Stimulated activated naive CD8-positive, alpha-beta T cell treated with anti-CD3 and anti-CD28 coated beads, Interleukin-15, Interleukin-2, amounts not matched to agents 100 ng/mL and 50 ng/mL, for 24 hours (primary cell): ENCODE data around the gene TTC33.
"Not testable (repeated sequence)": the region's sequence is repeated elsewhere in the genome, so short reads cannot be mapped to it uniquely, and the experiment has no call there.

Source experiments
- H3K27ac Mint-ChIP-seq: one replicate; pipeline ENCODE4 v1.8.0; 2021; ENCODE audit warnings: mild to moderate bottlenecking, mixed read lengths
- H3K27me3 Mint-ChIP-seq: one replicate; pipeline ENCODE4 v1.8.0; 2021; ENCODE audit warnings: mixed read lengths
- H3K36me3 Mint-ChIP-seq: one replicate; pipeline ENCODE4 v1.8.0; 2021; ENCODE audit warnings: low read depth, mixed read lengths
- H3K4me1 Mint-ChIP-seq: one replicate; pipeline ENCODE4 v1.8.0; 2021; ENCODE audit warnings: low read depth, mixed read lengths
- H3K4me3 Mint-ChIP-seq: one replicate; pipeline ENCODE4 v1.8.0; 2021; ENCODE audit warnings: mild to moderate bottlenecking, mixed read lengths
- H3K9me3 Mint-ChIP-seq: one replicate; pipeline ENCODE4 v1.8.0; 2021; ENCODE audit warnings: mixed read lengths

TTC33 gene

DNA sequence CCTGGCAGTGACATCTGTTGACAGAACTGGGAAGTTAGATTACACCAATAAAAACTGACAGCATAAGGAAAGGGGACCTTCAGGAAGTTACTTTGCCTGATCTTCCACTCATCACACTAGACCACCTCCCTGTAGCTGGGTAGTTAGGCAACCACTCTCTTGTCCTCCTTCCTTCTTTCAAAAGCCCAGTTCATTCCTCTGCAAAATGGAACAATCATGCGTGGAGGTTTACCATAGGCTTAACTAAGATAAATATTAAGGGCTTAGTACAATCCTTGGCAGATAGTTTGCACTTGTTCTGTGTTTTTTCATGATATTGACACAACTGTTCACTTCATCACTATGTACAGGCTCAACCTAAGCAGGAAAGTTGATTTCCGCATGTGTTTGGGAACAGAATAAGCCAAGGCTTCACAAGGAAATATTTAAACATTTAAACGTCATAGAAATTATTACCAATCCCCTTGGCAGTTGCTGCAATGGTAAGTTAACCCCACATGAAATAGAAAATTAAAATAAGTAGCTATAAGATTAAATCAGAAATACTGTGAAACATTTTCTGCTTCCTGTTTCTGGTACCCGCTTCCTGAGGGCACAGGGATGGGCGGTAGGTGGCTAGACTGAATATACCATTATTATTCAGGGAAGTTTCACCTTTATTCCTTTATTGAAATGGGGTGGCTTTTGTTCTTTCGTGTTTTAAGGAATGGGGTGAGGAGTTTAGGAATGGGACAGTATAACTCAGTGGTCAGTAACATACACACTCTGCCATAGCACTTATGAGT, 86.0 kb downstream of the TTC33 start:
- H3K4me3 Mint-ChIP-seq = no peak overlapping the region
- H3K36me3 Mint-ChIP-seq = no peaks in the 10 kb centered on the region
- no peak overlapping the region for H3K27ac Mint-ChIP-seq
- H3K27me3 Mint-ChIP-seq = no peaks in the 10 kb centered on the region
- no peaks in the 10 kb centered on the region for H3K9me3 Mint-ChIP-seq
- peaks cover 57% of the 10 kb centered on the region for H3K4me1 Mint-ChIP-seq

DNA sequence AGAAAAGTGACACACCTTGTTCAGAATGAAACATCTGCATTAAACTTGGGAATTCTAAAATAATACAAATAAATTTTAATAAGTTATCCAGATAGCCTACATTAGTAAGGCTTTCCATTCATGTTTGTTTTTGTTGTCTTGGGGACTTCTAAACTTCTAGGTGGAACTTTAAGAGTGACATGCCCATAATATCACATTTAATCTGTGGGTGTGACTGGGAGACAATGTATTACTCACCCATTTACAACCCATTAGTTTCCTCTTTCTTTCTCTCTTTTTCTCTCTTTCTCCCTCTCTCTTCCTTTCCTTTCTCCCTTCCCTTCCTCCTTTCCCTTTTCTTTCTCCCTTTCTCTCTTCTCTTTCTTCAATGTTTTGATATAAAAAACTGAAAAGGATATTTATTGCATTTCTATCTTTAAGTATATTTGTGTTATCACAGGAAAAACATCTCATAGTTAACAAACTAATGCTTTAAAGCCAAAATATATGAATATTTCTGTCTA, 88.5 kb downstream of the TTC33 start:
- peaks cover 34% of the 10 kb centered on the region for H3K4me1 Mint-ChIP-seq
- no peaks in the 10 kb centered on the region for H3K27me3 Mint-ChIP-seq
- no peak overlapping the region for H3K4me3 Mint-ChIP-seq
- H3K9me3 Mint-ChIP-seq = no peaks in the 10 kb centered on the region
- H3K36me3 Mint-ChIP-seq = no peaks in the 10 kb centered on the region
- no peak overlapping the region for H3K27ac Mint-ChIP-seq

DNA sequence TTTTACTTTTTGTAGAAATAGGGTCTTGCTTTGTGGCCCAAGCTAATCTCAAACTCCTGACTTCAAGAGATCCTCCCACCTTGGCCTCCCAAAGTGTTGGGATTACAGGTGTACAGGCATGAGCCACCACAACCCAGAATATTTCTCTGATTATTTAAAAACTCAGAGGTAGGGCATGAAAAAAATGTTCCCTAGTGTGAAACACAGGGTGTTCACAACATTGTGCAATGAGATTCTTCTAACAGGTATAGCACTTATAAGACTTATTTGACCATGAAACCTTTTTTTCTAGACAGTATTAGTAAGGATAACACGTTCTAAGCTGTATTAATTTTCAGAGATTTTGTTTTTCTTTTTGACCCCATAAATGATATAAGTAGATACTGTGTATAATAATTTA, 89.1 kb downstream of the TTC33 start:
- Mint-ChIP-seq H3K4me3 (no peak overlapping the region), H3K27me3 (no peaks in the 10 kb centered on the region), H3K9me3 (no peaks in the 10 kb centered on the region), H3K27ac (no peak overlapping the region), H3K4me1 (peaks cover 33% of the 10 kb centered on the region), H3K36me3 (no peaks in the 10 kb centered on the region)

DNA sequence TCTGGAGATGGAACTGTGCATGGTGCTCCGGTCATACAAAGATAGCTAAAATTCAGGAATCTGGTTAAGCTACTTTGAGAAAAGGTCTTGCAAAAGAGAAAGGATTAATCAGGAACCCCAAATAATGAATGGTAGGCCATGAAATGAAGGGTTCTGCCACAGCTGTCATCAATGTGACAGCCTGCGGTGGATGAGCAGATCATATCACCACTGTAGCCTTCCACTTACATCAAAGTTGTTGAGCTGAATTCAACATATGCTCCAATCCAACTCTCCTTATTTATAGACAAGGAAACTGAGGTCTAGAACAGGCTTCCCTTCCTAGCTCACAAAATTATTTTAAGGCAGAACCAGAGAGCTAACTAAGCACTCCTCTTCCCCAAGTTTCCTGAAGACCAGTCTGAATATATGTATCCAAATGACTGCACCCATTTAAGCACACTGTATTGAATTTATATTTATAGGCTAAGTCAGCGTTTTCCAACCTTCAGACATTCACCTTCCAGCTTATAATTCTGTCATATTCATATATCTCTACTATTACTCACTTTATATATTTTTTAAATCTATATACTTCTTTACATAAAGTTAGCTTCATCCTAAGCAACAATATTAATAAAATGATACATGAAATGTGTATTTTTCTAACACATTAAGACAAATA, 90.0 kb downstream of the TTC33 start:
- Mint-ChIP-seq H3K4me3 (no peak overlapping the region), H3K27ac (no peak overlapping the region), H3K9me3 (no peaks in the 10 kb centered on the region), H3K27me3 (no peaks in the 10 kb centered on the region), H3K36me3 (no peaks in the 10 kb centered on the region), H3K4me1 (peaks cover 27% of the 10 kb centered on the region)

DNA sequence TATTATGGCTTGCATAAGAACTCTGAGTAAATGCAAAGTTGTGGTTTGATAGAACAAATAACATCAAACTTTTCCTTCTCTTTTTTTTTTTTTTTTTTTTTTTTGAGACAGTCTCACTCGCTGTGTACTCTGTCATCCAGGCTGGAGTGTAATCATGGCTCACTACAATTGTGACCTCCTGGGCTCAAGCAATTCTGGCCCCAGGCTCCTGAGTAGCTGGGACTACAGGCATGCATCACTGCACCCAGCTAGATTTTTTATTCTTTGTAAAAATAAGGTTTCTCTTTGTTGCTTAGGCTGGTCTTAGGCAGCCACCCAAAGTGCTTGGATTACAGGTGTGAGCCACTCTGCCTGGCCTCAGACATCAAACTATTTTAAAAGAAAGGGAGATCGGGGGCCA, 95.0 kb downstream of the TTC33 start:
- Mint-ChIP-seq H3K36me3 (no peaks in the 10 kb centered on the region), H3K27ac (no peak overlapping the region), H3K4me1 (peaks cover 6% of the 10 kb centered on the region), H3K27me3 (no peaks in the 10 kb centered on the region), H3K4me3 (no peak overlapping the region), H3K9me3 (peaks cover 4% of the 10 kb centered on the region)

DNA sequence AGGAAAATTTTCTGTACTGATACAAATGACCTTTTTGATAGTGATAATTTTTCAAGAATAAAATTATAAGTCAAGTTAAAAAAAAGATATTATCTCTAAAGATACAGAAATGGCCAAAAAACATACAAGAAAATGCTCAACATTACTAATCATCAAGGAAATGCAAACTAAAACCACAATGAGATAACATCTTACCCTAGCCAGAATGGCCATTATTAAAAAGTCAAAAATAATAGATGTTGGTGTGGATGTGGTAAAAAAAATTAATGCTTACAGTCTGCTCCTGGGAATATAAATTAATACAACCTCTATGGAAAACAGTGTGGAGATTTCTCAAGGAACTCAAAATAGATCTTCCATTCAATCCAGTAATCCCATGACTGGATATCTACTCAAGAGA, 99.0 kb downstream of the TTC33 start:
- no peak overlapping the region for H3K4me3 Mint-ChIP-seq
- peaks cover 46% of the 10 kb centered on the region for H3K4me1 Mint-ChIP-seq
- H3K27me3 Mint-ChIP-seq = no peaks in the 10 kb centered on the region
- H3K36me3 Mint-ChIP-seq = no peaks in the 10 kb centered on the region
- H3K27ac Mint-ChIP-seq = no peak overlapping the region
- peaks cover 4% of the 10 kb centered on the region for H3K9me3 Mint-ChIP-seq

DNA sequence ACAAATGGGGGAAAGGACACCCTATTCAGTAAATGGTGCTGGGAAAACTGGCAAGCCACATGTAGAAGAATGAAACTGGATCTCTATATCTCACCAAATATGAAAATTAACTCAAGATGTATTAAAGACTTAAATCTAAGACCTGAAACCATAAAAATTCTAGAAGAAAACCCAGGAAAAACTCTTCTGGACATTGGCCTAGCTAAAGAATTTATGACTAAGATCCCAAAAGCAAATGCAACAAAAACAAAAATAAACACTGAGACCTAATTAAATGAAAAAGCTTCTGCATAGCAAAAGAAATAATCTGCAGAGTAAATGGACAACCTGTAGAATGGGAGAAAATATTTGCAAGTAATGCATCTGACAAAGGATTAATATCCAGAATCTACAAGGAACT, 99.7 kb downstream of the TTC33 start:
- H3K27ac Mint-ChIP-seq, H3K36me3 Mint-ChIP-seq: not testable (repeated sequence)

DNA sequence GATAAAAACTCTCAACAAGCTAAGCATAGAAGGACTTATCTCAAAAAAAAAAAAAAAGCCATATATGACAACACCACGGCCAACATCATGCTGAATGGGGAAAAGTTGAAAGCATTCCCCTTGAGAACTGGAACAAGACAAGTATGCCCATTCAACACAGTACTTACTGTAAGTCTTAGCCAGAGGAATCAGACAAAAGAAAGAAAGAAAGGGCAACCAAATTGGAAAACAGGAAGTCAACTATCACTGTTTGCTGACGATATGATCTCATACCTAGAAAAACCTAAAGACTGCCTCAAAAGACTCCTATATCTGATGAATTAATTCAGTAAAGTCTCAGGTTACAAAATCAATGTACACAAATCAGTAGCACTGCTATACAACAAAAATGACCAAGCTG, 100.6 kb downstream of the TTC33 start:
- H3K4me3 Mint-ChIP-seq = peak overlapping the region; percentile 68
- peaks cover 4% of the 10 kb centered on the region for H3K9me3 Mint-ChIP-seq
- H3K27me3 Mint-ChIP-seq = no peaks in the 10 kb centered on the region
- H3K27ac Mint-ChIP-seq = peak overlapping the region; percentile 68
- H3K36me3 Mint-ChIP-seq = no peaks in the 10 kb centered on the region
- peaks cover 50% of the 10 kb centered on the region for H3K4me1 Mint-ChIP-seq

More for the DNA sequence above, 99.7 kb downstream of the TTC33 start:
- H3K4me1 Mint-ChIP-seq = peaks cover 46% of the 10 kb centered on the region
- H3K9me3 Mint-ChIP-seq, H3K27me3 Mint-ChIP-seq, H3K4me3 Mint-ChIP-seq: not testable (repeated sequence)

DNA sequence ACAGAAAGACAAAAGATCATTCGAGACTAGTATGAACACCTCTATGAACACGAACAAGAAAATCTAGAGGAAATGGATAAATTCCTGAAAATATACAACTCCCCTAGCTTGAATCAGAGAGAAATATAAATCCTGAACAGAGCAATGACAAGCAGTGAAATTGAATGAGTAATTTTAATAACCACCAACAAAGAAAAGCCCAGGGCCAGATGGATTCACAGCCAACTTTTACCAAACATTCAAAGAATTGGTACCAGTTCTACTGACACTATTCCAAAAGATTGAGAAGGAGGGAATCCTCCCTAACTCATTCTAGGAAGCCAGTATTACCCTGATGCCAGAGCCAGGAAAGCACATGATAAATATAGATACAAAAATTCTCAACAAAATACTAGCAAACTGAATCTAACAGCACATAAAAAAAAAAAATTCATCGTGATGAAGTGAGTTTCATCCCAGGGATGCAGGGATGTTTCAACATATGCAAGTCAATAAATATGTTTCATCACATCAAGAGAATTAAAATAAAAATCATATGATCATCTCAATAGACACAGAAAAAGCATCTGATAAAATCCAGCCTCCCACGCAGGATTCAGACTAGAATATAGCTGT, 101.3 kb downstream of the TTC33 start:
- Mint-ChIP-seq H3K4me3 (peak overlapping the region; percentile 77), H3K27ac (peak overlapping the region; percentile 82), H3K4me1 (peaks cover 56% of the 10 kb centered on the region), H3K36me3 (no peaks in the 10 kb centered on the region), H3K9me3 (peaks cover 4% of the 10 kb centered on the region), H3K27me3 (no peaks in the 10 kb centered on the region)

DNA sequence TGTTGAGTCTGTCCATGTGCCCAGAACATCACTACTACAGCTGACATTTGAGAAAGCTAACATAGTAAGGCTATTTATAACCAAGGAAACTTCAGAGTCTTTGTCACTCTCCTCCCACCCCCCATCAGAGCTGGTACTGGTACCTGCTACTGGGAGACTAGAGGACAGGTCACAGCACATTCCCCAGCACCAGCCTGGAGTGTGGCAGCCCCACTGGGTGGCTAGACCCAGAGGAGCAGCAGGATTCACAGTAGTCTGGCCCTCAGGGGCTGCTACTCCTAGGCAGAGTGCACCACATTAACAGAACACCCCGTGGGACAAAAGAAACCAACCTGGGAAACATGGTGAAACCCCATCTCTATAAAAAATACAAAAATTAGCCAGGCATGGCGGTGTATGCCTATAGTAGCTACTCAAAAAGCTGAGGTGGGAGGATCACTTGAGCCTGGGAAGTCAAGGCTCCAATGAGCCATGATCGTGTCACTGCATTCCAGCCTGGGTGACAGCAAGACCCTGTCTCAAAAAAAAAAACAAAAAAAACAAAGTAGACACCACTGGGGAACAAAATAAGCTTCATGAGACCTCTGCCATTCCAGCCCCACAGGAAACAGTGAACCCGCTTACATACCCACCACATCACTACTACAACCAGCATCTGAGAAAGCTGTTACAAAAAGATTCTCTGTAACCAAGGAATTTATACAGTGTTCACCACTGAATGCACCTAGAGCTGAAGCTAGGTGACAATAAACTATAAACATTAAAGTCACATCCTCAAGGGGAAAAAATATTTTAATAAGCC, 102.3 kb downstream of the TTC33 start:
- Mint-ChIP-seq H3K9me3 (peaks cover 4% of the 10 kb centered on the region), H3K27ac (peak overlapping the region; percentile 82), H3K27me3 (no peaks in the 10 kb centered on the region), H3K36me3 (no peaks in the 10 kb centered on the region), H3K4me3 (peak overlapping the region; percentile 77), H3K4me1 (peaks cover 62% of the 10 kb centered on the region)

DNA sequence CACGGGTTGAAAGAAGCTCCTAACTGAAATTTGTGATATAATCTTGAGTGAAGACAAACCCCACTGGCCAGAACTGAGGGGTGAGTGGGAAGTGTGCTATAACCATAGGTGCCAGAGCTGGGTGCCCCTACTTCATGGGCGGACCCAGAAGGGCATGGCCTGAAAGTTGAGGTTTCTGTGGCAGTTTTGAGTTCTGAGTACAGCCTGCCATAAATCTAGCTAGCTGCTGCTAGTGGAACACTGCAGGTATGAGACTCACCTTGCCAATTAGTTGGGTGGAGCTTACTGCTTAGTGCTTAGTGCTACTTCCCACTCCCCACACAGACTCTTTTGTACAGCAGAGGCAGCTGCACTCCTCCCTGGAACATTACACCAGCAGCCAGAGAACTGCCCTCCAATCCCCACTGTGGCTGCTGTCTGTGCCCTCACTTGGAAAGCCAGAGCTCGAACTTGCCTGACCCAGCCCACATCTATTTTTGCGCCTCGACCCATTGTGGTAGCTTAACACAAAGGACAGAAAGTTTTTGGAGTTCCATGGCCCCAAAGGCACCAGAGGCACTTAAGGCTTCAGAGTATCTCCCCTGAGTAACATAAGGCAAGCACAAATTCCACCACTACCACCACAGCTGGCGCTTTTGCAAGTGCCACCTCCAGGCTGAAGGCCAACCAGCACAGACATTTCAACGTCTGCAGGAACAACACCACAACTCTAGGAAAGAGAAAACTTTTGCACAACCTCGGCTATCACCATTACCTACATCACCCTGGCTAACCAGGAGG, 103.1 kb downstream of the TTC33 start:
- Mint-ChIP-seq H3K36me3 (no peaks in the 10 kb centered on the region), H3K4me1 (peaks cover 65% of the 10 kb centered on the region), H3K4me3 (peak overlapping the region; percentile 77), H3K27me3 (no peaks in the 10 kb centered on the region), H3K9me3 (peaks cover 1% of the 10 kb centered on the region), H3K27ac (peak overlapping the region; percentile 82)

DNA sequence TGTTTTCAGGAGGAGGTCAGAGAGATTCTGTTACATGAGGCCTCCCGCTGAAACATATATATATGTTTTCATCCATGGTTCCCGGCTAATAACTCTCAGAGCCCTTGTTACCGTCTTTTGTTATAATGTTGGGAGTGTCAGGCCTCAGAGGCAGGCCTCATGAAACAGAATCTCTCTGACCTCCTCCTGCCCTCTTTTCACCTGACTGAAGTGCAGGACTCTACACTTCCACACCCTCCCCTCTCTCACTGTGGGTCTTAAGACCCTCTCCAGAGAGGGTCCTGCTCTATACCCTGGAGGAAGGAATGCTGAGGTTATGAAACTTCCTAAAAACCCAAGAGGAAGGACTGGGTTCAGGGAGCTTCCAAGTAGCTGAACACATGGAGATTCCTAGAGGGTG, 104.6 kb downstream of the TTC33 start:
- no peak overlapping the region for H3K27ac Mint-ChIP-seq
- H3K4me3 Mint-ChIP-seq = no peak overlapping the region
- no peaks in the 10 kb centered on the region for H3K9me3 Mint-ChIP-seq
- H3K36me3 Mint-ChIP-seq = no peaks in the 10 kb centered on the region
- no peaks in the 10 kb centered on the region for H3K27me3 Mint-ChIP-seq
- H3K4me1 Mint-ChIP-seq = peaks cover 64% of the 10 kb centered on the region

DNA sequence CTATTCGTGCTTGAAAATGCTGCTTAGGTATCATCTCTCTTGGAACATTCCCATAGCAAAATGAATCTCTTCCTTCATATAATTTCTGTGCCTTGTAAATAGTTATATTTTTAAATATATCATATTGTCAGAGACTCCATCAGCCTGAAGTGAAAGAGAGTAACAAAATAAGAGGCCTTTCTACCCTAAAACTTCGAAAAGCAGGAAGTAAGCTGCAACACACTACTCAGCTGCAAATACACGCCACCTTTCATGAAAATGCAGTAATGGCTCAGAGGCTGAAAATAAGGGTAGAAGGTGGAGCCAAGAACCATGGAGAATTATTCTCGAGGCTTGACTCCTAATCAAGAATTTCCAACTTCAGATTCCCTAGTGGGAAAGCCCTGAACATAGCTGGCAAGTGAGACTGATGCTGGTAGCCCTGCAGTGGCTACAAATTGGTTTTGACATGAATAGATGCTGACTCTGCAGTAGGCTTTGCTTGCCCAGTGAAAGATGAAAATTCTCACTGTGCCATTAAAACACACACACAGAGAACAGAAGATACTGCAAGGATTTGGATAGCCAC, 106.2 kb downstream of the TTC33 start:
- Mint-ChIP-seq H3K36me3 (no peaks in the 10 kb centered on the region), H3K27me3 (no peaks in the 10 kb centered on the region), H3K4me1 (peaks cover 47% of the 10 kb centered on the region), H3K27ac (peak overlapping the region; percentile 38), H3K4me3 (no peak overlapping the region), H3K9me3 (no peaks in the 10 kb centered on the region)

DNA sequence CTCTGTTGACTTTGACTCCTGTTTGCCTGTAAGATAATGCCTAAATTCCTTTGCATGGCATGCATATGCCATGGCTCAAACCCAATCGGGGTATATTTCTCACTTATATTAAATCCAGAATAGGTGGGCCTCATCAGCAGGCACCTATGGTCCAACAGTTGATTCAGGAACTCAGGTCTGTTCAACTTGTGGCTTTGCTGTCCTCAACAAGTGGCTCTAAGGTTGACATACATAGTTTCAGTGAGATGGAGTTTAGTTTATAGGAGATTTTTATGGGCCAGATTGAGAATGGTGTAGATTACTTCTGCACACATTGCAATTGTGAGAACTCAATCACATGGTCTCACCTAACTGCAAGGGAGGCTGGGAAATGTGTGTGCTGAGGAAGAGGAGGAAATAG, 107.6 kb downstream of the TTC33 start:
- Mint-ChIP-seq H3K4me1 (peaks cover 33% of the 10 kb centered on the region), H3K36me3 (no peaks in the 10 kb centered on the region), H3K27ac (no peak overlapping the region), H3K27me3 (no peaks in the 10 kb centered on the region), H3K4me3 (no peak overlapping the region), H3K9me3 (no peaks in the 10 kb centered on the region)
